Neural progenitor cell (in vitro differentiated cells): ENCODE results near the gene MATR3.

Source experiments
- EZH2phosphoT487 ChIP-seq: fragments of 200-600 bp; sonication (generic); IDR thresholded peaks from 2 replicates; pipeline ENCODE4 v1.6.1; 2017; ENCODE audit warnings: antibody characterized with exemption
- TF ChIP-seq, protein P1 (sequence below): fragments of 200-600 bp; sonication (generic); IDR thresholded peaks from 2 replicates; pipeline ENCODE4 v1.5.1; 2017; ENCODE audit warnings: antibody characterized with exemption, mild to moderate bottlenecking

DNA sequence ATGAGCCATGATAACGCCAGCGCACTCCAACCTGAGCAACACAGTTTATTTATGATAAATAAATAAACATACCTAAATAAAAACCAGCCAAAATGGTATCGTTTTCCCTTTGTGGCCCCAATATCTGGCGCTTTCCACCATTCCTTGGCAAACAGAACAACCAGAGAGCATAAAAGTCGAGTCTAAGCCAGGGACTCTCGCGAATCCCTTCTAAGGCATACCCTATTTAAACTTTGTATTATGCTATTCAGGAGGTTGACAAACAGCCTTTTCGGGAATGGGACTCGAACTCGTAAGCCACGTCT, 386 bp upstream of the MATR3 start:
- TF ChIP-seq, protein P1, sequence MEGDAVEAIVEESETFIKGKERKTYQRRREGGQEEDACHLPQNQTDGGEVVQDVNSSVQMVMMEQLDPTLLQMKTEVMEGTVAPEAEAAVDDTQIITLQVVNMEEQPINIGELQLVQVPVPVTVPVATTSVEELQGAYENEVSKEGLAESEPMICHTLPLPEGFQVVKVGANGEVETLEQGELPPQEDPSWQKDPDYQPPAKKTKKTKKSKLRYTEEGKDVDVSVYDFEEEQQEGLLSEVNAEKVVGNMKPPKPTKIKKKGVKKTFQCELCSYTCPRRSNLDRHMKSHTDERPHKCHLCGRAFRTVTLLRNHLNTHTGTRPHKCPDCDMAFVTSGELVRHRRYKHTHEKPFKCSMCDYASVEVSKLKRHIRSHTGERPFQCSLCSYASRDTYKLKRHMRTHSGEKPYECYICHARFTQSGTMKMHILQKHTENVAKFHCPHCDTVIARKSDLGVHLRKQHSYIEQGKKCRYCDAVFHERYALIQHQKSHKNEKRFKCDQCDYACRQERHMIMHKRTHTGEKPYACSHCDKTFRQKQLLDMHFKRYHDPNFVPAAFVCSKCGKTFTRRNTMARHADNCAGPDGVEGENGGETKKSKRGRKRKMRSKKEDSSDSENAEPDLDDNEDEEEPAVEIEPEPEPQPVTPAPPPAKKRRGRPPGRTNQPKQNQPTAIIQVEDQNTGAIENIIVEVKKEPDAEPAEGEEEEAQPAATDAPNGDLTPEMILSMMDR, result no peak
- TF ChIP-seq EZH2phosphoT487, result no peak
